Prostate gland (tissue), 2 donors: Measurements from ENCODE around the gene LZTS3. TPM values are rescaled to one million over a fixed set of nuclear protein-coding genes. Genes with fewer than 3 reads are reported as not detected.

Source experiments
- DNase-seq: peaks from one replicate; pipeline ENCODE4 v3.0.0-alpha.2; 2019; ENCODE audit warnings: low spot score
- H3K27ac ChIP-seq, 2 donors: fragments of 200-600 bp; sonication (generic); 2 replicates each; pipeline ENCODE4 v1.5.1; 2017 to 2019
- H3K27me3 ChIP-seq: fragments of 200-600 bp; sonication (generic); replicated peaks from 2 replicates; pipeline ENCODE4 v1.5.1; 2019; ENCODE audit not compliant: insufficient read depth
- H3K36me3 ChIP-seq, 2 donors: fragments of 200-600 bp; sonication (generic); 1 replicate in 1 of 2; 2 replicates in 1 of 2; pipeline versions ENCODE4 v1.5.1 to v1.8.1; 2017 to 2019
- H3K4me1 ChIP-seq: fragments of 200-600 bp; sonication (generic); replicated peaks from 2 replicates; pipeline ENCODE4 v1.5.1; 2019
- H3K4me3 ChIP-seq, 2 donors: fragments of 200-600 bp; sonication (generic); 2 replicates each; pipeline ENCODE4 v1.5.1; 2017 to 2019
- H3K9me3 ChIP-seq: fragments of 200-600 bp; sonication (generic); 2 replicates; pipeline ENCODE4 v1.5.1; 2017
- POLR2A ChIP-seq: fragments of 450-650 bp; IDR thresholded peaks from one replicate; pipeline ENCODE4 v1.6.1; 2016; ENCODE audit warnings: antibody characterized with exemption, mild to moderate bottlenecking
- POLR2AphosphoS5 ChIP-seq: sonication (generic); formaldehyde crosslinking; IDR thresholded peaks from one replicate; pipeline ENCODE4 v1.6.1; 2017; ENCODE audit warnings: antibody characterized with exemption
- WGBS: methylation state at CpG from one replicate; pipeline ENCODE4 v1.1.5; 2018; 5-methylcytosine and 5-hydroxymethylcytosine counted together
- intact Hi-C: fragments of 100-400 bp; cut with DNase I; formaldehyde crosslinking; loops from one replicate; pipeline ENCODE4 v1.14.2; 2022
- total RNA-seq, 2 donors: library from RNA; depleted of rRNA; stranded (reverse); fragments of >200 nt; gene quantifications; one replicate each; pipeline ENCODE4 v1.1.0, GENCODE V29; 2016
- TF ChIP-seq, protein P1 (sequence below), 4 experiments: fragments of 200-600 bp in 2 of 4; fragments of 450-650 bp in 2 of 4; sonication (generic) in 2 of 4; IDR thresholded peaks; 1 replicate in 3 of 4; 2 replicates in 1 of 4; pipeline ENCODE4 v1.5.1; 2016 to 2019; ENCODE audit warnings: antibody characterized with exemption in 4 of 4, mild to moderate bottlenecking in 2 of 4, moderate library complexity in 2 of 4

LZTS3 gene
- total RNA-seq, 2 donors from 2014 or later = 23.7 to 29.1 TPM

DNA sequence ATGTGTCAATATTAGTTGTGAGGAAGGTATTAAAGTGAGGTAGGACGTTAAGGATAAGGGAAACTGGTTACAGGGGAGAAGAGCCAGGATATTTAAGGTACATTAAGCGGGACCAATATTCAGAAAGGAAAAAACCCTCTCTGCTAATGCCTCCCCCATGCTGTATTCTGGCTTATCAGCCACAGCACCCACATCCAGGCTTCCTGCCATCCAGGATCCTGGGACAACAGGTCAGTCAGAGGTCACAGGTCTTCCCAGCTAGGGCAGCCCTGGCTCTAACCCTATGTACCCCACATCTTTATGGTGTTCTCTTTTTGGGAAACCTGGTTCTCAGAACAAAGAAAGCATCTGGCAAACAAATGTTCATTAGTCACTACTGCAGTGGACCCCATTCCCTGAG is 25.9 kb upstream of the LZTS3 start:
- H3K4me3 ChIP-seq = no peak overlapping the region
- no peak for DNase-seq
- TF ChIP-seq, protein P1, sequence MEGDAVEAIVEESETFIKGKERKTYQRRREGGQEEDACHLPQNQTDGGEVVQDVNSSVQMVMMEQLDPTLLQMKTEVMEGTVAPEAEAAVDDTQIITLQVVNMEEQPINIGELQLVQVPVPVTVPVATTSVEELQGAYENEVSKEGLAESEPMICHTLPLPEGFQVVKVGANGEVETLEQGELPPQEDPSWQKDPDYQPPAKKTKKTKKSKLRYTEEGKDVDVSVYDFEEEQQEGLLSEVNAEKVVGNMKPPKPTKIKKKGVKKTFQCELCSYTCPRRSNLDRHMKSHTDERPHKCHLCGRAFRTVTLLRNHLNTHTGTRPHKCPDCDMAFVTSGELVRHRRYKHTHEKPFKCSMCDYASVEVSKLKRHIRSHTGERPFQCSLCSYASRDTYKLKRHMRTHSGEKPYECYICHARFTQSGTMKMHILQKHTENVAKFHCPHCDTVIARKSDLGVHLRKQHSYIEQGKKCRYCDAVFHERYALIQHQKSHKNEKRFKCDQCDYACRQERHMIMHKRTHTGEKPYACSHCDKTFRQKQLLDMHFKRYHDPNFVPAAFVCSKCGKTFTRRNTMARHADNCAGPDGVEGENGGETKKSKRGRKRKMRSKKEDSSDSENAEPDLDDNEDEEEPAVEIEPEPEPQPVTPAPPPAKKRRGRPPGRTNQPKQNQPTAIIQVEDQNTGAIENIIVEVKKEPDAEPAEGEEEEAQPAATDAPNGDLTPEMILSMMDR (IDR thresholded peaks at IDR 0.05) = no peak
- peaks cover 10% of the 10 kb centered on the region for H3K4me1 ChIP-seq
- no peaks in the 10 kb centered on the region for H3K27me3 ChIP-seq
- 67% methylated on average over 2 of the region's 2 CpGs for WGBS
- intact Hi-C loops = no loop called here
- H3K9me3 ChIP-seq = no peaks in the 10 kb centered on the region
- no peak overlapping the region for H3K27ac ChIP-seq
- H3K36me3 ChIP-seq = peaks cover 14 to 21% of the 10 kb centered on the region in 2 donors

DNA sequence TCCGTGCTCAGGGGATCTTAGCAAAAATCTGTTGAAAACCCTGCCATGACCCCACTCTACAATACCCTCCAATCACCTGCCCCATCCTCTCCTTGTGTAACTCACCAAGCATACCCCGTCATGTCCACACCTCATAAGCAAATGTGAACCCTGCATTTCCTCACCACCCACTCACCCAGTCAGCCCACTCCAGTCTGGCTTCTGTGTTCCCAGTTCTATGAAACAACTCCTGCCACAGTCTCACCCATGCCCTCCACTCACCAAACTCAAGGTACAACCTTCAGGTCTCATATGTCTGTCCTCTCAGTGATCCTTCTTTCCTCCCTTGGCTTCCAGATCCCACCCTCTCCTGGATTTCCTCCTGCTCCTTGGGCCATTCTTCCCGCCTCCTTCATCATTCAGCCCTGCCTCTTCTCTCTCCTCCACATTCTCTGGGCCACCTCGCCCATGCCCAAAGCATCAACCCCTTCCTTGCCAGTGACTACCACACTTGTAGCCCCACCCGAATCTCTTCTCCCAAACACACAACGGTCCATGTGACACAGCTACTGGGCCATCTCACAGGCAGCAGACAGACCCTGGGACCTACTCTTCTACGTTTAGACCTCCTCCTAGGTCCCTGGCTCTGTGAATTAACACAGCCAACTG is 22.4 kb upstream of the LZTS3 start:
- H3K4me3 ChIP-seq = no peak overlapping the region
- H3K4me1 ChIP-seq = no peaks in the 10 kb centered on the region
- TF ChIP-seq, protein P1 (IDR thresholded peaks at IDR 0.05) = no peak
- TF ChIP-seq POLR2A = no peak
- TF ChIP-seq POLR2AphosphoS5 = no peak
- no peak overlapping the region for H3K27ac ChIP-seq
- intact Hi-C loops = no loop called here
- H3K9me3 ChIP-seq = no peaks in the 10 kb centered on the region
- no peak for DNase-seq
- no peaks in the 10 kb centered on the region for H3K27me3 ChIP-seq
- WGBS = 91% methylated on average over 7 of the region's 7 CpGs
- peaks cover 35 to 37% of the 10 kb centered on the region in 2 donors for H3K36me3 ChIP-seq

DNA sequence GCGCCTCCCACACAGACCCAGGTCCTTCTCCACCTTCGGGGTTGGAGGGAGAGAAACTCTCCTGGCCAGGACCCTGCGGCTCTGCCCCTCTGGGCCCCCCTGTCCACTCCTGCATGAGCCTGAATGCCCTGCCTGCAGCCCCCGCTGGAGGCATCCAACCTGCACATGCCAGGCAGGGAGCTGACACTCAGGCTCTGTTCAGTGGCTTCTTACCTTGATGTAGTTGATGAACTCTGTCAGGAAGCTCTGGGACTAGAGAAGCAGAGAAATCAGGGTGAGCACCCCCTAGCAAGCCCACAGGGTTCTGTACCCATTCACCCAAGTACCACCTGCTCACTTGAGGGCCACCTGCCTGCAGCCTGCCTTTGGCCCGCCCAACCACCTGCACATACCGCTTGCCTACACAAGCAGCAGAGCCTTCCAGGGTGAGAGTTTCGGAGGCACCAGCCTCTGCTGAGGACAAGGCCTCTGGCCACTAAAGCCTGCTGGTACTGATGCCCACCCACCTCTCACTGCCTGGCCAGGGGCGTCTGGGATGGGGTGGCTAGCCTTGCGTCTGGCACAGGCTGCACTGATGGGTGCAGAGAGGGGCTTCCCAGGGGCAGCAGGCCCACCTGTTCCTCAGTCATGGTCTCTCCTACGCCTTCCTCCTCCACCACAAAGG is 21.4 kb upstream of the LZTS3 start:
- intact Hi-C loops = no loop called here
- no peak overlapping the region for H3K4me3 ChIP-seq
- H3K27me3 ChIP-seq = no peaks in the 10 kb centered on the region
- H3K4me1 ChIP-seq = no peaks in the 10 kb centered on the region
- no peak overlapping the region for H3K27ac ChIP-seq
- WGBS = 93% methylated on average over 10 of the region's 10 CpGs
- TF ChIP-seq, protein P1 (IDR thresholded peaks at IDR 0.05) = no peak
- TF ChIP-seq POLR2AphosphoS5 (no peak), POLR2A (no peak)
- H3K36me3 ChIP-seq = peaks cover 28 to 39% of the 10 kb centered on the region in 2 donors
- DNase-seq = no peak
- H3K9me3 ChIP-seq = no peaks in the 10 kb centered on the region

DNA sequence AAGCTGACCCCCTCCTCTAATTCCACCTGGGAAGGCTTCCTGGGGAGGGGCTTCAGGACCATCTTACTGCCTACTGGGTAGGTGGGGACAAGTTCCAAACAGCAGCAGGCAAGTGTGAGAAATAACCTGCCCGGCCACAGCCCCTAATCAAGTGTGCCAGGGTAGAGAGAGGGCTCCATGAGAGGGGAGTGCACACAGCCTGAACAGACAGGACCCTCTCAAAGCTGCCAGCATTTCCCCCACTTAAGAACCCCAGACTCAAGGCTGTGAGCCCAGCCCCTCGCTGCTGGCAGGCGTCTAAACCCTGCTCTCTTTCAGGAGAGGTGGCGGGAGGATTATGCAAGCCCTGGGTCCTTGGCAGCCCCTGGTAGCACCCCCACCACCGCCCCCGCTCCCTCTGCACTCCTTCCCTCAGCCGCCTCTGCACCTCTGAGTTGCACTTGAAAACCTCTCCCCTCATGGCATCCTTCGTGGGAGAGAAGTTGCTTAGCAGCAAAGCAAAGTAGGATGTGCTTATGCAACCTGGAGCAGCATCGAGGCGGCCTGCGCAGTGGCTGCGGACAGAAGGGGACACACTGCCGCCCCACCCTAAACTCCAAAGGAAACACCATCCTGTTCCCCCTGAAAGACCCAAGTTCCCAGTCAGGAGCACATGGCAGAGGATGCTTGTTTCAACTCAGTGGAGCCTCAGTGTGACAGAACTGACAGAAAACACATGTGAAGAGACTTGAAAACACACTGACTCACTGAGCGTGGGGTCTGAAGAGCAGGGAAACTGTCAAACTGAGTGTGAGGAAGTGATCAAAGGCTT is 20.7 kb upstream of the LZTS3 start:
- no peaks in the 10 kb centered on the region for H3K9me3 ChIP-seq
- no peak overlapping the region for H3K4me3 ChIP-seq
- WGBS = 93% methylated on average over 14 of the region's 14 CpGs
- peaks cover 26 to 33% of the 10 kb centered on the region in 2 donors for H3K36me3 ChIP-seq
- TF ChIP-seq POLR2AphosphoS5 (no peak), POLR2A (no peak)
- TF ChIP-seq, protein P1 (IDR thresholded peaks at IDR 0.05) = no peak
- no peaks in the 10 kb centered on the region for H3K27me3 ChIP-seq
- H3K4me1 ChIP-seq = no peaks in the 10 kb centered on the region
- no peak for DNase-seq
- intact Hi-C loops = no loop called here
- no peak overlapping the region for H3K27ac ChIP-seq
